ENCODE measurements around the gene PCLO. TPM values are rescaled to one million over a fixed set of nuclear protein-coding genes. Genes with fewer than 3 reads are reported as not detected.

Gene PCLO
- total RNA-seq, 3 donors from 2014 or later: 5.5 to 16.5 (median 7.1) TPM

- DNase-seq: no peak
- intact Hi-C loops (cut with DNase I, micrococcal nuclease): no loop called here
- no peaks in the 10 kb centered on the region for H3K36me3 ChIP-seq (ENCODE audit: low read depth)
- H3K4me3 ChIP-seq: no peak overlapping the region
- H3K9me3 ChIP-seq: no peaks in the 10 kb centered on the region
- no peak for TF ChIP-seq CTCF (IDR thresholded peaks at IDR 0.05)
- H3K4me1 ChIP-seq (ENCODE audit: low read depth): no peaks in the 10 kb centered on the region
- ATAC-seq: no peak
Observed at GRCh38 chr7:82839555-82839954, 323.1 kb downstream of the PCLO start.

- DNase-seq: no peak
- Histone ChIP-seq H3K4me1 (ENCODE audit: low read depth) (no peaks in the 10 kb centered on the region), H3K4me3 (no peak overlapping the region), H3K36me3 (ENCODE audit: low read depth) (no peaks in the 10 kb centered on the region), H3K9me3 (no peaks in the 10 kb centered on the region)
- TF ChIP-seq CTCF (IDR thresholded peaks at IDR 0.05): no peak
- intact Hi-C loops (cut with DNase I, micrococcal nuclease): no loop called here
- ATAC-seq: no peak
Observed at GRCh38 chr7:82839063-82839462, 323.6 kb downstream of the PCLO start.

- no peak for ATAC-seq
- no peak for TF ChIP-seq CTCF (IDR thresholded peaks at IDR 0.05)
- Histone ChIP-seq H3K4me3 (no peak overlapping the region), H3K4me1 (ENCODE audit: low read depth) (no peaks in the 10 kb centered on the region), H3K36me3 (ENCODE audit: low read depth) (no peaks in the 10 kb centered on the region), H3K9me3 (no peaks in the 10 kb centered on the region)
- intact Hi-C loops (cut with DNase I, micrococcal nuclease): no loop called here
- DNase-seq: no peak
Observed at GRCh38 chr7:82838314-82838713, 324.4 kb downstream of the PCLO start.

- H3K9me3 ChIP-seq: no peaks in the 10 kb centered on the region
- H3K4me1 ChIP-seq (ENCODE audit: low read depth): no peaks in the 10 kb centered on the region
- ATAC-seq: no peak
- TF ChIP-seq CTCF (IDR thresholded peaks at IDR 0.05): no peak
- H3K36me3 ChIP-seq (ENCODE audit: low read depth): no peaks in the 10 kb centered on the region
- no peak for DNase-seq
- intact Hi-C loops (cut with DNase I, micrococcal nuclease): no loop called here
- no peak overlapping the region for H3K4me3 ChIP-seq
Observed at GRCh38 chr7:82823073-82823472, 339.6 kb downstream of the PCLO start.

GRCh38 chr7:82821037-82821436, 341.6 kb downstream of the PCLO start:
- H3K4me3 ChIP-seq: no peak overlapping the region
- ATAC-seq (no peak), DNase-seq (no peak)
- no peaks in the 10 kb centered on the region for H3K36me3 ChIP-seq (ENCODE audit: low read depth)
- no peak for TF ChIP-seq CTCF (IDR thresholded peaks at IDR 0.05)
- intact Hi-C loops (cut with DNase I, micrococcal nuclease): no loop called here
- no peaks in the 10 kb centered on the region for H3K4me1 ChIP-seq (ENCODE audit: low read depth)
- H3K9me3 ChIP-seq: no peaks in the 10 kb centered on the region

GRCh38 chr7:82818171-82818570, 344.5 kb downstream of the PCLO start:
- no peak for ATAC-seq
- Histone ChIP-seq H3K9me3 (no peaks in the 10 kb centered on the region), H3K4me1 (ENCODE audit: low read depth) (no peaks in the 10 kb centered on the region), H3K4me3 (no peak overlapping the region), H3K36me3 (ENCODE audit: low read depth) (no peaks in the 10 kb centered on the region)
- no peak for DNase-seq
- TF ChIP-seq CTCF (IDR thresholded peaks at IDR 0.05): no peak
- intact Hi-C loops (cut with DNase I, micrococcal nuclease): no loop called here
